Ecto neural progenitor cell (in vitro differentiated cells): ENCODE measurements around the gene KCNJ14.
A peak's percentile ranks its signal among the peaks of the same experiment; 100 is the strongest.
"Not testable (repeated sequence)": the region's sequence is repeated elsewhere in the genome, so short reads cannot be mapped to it uniquely, and the experiment has no call there.

Source experiments
- DNase-seq: peaks from one replicate; pipeline ENCODE4 v3.0.0-alpha.2; 2018; ENCODE audit warnings: low spot score

KCNJ14 gene

GRCh38 chr19:48488478-48488877 lies 33.1 kb downstream of the KCNJ14 start:
- not testable (repeated sequence) for DNase-seq

GRCh38 chr19:48489608-48490216 lies 34.3 kb downstream of the KCNJ14 start:
- DNase-seq: peak; percentile 92

GRCh38 chr19:48490981-48491792 lies 35.8 kb downstream of the KCNJ14 start:
- DNase-seq: peak; percentile 86

GRCh38 chr19:48491793-48492123 lies 36.4 kb downstream of the KCNJ14 start:
- DNase-seq: peak; percentile 79

GRCh38 chr19:48492925-48493717 lies 37.7 kb downstream of the KCNJ14 start:
- peak; percentile 97 for DNase-seq

GRCh38 chr19:48493718-48494401 lies 38.5 kb downstream of the KCNJ14 start:
- DNase-seq: no peak

GRCh38 chr19:48495396-48495795 lies 40.0 kb downstream of the KCNJ14 start:
- DNase-seq: no peak

- DNase-seq: no peak
Observed at GRCh38 chr19:48496959-48497727, 41.8 kb downstream of the KCNJ14 start.

- DNase-seq: peak; percentile 35
Observed at GRCh38 chr19:48497728-48498594, 42.6 kb downstream of the KCNJ14 start.

- no peak for DNase-seq
Observed at GRCh38 chr19:48498595-48499311, 43.4 kb downstream of the KCNJ14 start.

GRCh38 chr19:48499316-48500090 lies 44.1 kb downstream of the KCNJ14 start:
- DNase-seq: peak; percentile 45

- DNase-seq: no peak
Observed at GRCh38 chr19:48500830-48501493, 45.6 kb downstream of the KCNJ14 start.

- DNase-seq: peak; percentile 96
Observed at GRCh38 chr19:48501494-48502349, 46.3 kb downstream of the KCNJ14 start.

- no peak for DNase-seq
Observed at GRCh38 chr19:48502350-48503018, 47.1 kb downstream of the KCNJ14 start.

- DNase-seq: no peak
Observed at GRCh38 chr19:48506138-48506733, 50.9 kb downstream of the KCNJ14 start.

GRCh38 chr19:48507911-48508439 lies 52.6 kb downstream of the KCNJ14 start:
- no peak for DNase-seq
